ENCODE data around the gene PHLDB1. TPM values are rescaled to one million over a fixed set of nuclear protein-coding genes. Genes with fewer than 3 reads are reported as not detected.
A peak's percentile ranks its signal among the peaks of the same experiment; 100 is the strongest.
"Not testable (repeated sequence)": the region's sequence is repeated elsewhere in the genome, so short reads cannot be mapped to it uniquely, and the experiment has no call there.

Gene PHLDB1
- total RNA-seq, 1 donor, result 93.5 TPM

- peak; percentile 51 for TF ChIP-seq CTCF (IDR thresholded peaks at IDR 0.05; ENCODE audit: insufficient read depth, low read length)
- peak; percentile 77 for DNase-seq (ENCODE audit: low read depth)
- H3K4me3 ChIP-seq (ENCODE audit: low read depth, low read length), result not testable (repeated sequence)
Observed at GRCh38 chr11:118594984-118595383, 12.4 kb upstream of the PHLDB1 start.

- TF ChIP-seq CTCF (IDR thresholded peaks at IDR 0.05; ENCODE audit: insufficient read depth, low read length), result no peak
- no peak for DNase-seq (ENCODE audit: low read depth)
Observed at GRCh38 chr11:118596224-118597146, 10.9 kb upstream of the PHLDB1 start.

GRCh38 chr11:118597556-118597955, 9.9 kb upstream of the PHLDB1 start:
- no peak for TF ChIP-seq CTCF (IDR thresholded peaks at IDR 0.05; ENCODE audit: insufficient read depth, low read length)
- H3K4me3 ChIP-seq (ENCODE audit: low read depth, low read length), result no peak overlapping the region
- DNase-seq (ENCODE audit: low read depth), result no peak

More at GRCh38 chr11:118596224-118597146, 10.9 kb upstream of the PHLDB1 start:
- H3K4me3 ChIP-seq (ENCODE audit: low read depth, low read length), result no peak overlapping the region

- DNase-seq (ENCODE audit: low read depth), result peak; percentile 76
- no peak overlapping the region for H3K4me3 ChIP-seq (ENCODE audit: low read depth, low read length)
- TF ChIP-seq CTCF (IDR thresholded peaks at IDR 0.05; ENCODE audit: insufficient read depth, low read length), result no peak
Observed at GRCh38 chr11:118602331-118602730, 5.1 kb upstream of the PHLDB1 start.

GRCh38 chr11:118603709-118604108, 3.7 kb upstream of the PHLDB1 start:
- H3K4me3 ChIP-seq (ENCODE audit: low read depth, low read length); DNase-seq (ENCODE audit: low read depth): not testable (repeated sequence)

- H3K4me3 ChIP-seq (ENCODE audit: low read depth, low read length), result no peak overlapping the region
- DNase-seq (ENCODE audit: low read depth), result peak; percentile 23
- no peak for TF ChIP-seq CTCF (IDR thresholded peaks at IDR 0.05; ENCODE audit: insufficient read depth, low read length)
Observed at GRCh38 chr11:118604566-118604965, 2.8 kb upstream of the PHLDB1 start.

- peak overlapping the region; percentile 22 for H3K4me3 ChIP-seq (ENCODE audit: low read depth, low read length)
- peak; percentile 97 for DNase-seq (ENCODE audit: low read depth)
- TF ChIP-seq CTCF (IDR thresholded peaks at IDR 0.05; ENCODE audit: insufficient read depth, low read length), result no peak
Observed at GRCh38 chr11:118605116-118605867, 2.1 kb upstream of the PHLDB1 start.

Measured in fibroblast of the aortic adventitia (primary cell).